NOMO-1 treated with DMSO at 0.1 percent for 48 hours (cell line): ENCODE measurements around the gene CCDC102B.
"Not testable (repeated sequence)": the region's sequence is repeated elsewhere in the genome, so short reads cannot be mapped to it uniquely, and the experiment has no call there.

Experiments
- DNase-seq: peaks from one replicate; lab custom pipeline; 2025; ENCODE audit not compliant: unreplicated experiment; lab: John Stamatoyannopoulos, UW

CCDC102B gene

DNA sequence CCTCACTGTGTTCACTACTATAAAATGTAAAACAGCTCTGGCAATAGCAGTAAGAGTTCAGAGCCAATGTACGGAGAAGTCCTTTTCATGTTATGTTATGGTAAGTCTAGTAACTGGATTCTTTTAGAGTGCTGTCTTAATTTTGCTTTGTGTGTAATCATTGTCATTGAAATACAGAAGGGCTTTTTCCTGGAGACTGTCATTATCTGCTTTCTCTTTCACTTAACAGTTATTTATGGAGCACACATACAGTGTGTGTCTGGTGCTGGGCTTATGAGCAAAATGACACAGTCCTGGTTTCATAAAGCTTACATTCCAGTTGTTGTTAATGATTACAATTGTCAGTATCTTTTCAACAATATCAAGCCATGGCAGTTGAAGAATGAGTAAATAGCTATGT, 95.5 kb downstream of the CCDC102B start:
- no peak for DNase-seq

DNA sequence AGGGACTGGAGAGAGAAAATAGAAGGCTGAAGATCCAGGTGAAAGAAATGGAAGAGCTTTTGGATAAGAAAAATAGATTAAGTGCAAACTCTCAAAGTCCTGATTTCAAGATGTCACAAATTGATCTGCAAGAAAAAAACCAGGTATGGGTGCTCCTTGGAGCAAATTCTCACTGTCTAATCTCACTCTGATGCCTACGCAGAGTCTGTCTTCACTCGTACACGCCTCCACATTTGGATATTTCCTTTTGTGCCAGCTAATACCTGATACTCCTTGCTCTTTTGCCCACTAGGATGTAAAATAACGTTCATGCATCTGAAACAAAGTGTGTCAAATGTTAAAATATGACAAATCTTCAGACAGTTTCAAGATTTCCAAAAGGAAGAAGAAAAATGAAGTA, 99.4 kb downstream of the CCDC102B start:
- no peak for DNase-seq

DNA sequence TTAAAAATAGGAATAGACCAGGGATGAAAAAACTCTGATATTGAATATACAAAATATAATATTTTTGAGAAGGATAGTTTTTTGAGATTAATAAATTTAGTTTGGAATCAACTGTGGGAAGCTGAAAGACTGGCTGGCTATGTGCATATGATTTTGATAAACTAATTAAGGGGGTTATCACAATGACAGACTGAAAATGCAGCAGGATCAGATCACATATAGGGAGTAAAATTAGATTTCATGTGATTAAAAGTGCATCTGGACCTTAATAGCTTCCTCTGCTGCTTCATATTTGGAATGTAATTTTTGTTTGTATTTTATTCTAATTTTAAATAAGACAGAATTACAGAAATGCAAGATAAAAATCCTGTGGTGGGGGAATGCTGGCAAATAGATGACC, 111.7 kb downstream of the CCDC102B start:
- DNase-seq: no peak

- no peak for DNase-seq
Measured at GRCh38 chr18:68915061-68915460, 117.2 kb downstream of the CCDC102B start.

DNA sequence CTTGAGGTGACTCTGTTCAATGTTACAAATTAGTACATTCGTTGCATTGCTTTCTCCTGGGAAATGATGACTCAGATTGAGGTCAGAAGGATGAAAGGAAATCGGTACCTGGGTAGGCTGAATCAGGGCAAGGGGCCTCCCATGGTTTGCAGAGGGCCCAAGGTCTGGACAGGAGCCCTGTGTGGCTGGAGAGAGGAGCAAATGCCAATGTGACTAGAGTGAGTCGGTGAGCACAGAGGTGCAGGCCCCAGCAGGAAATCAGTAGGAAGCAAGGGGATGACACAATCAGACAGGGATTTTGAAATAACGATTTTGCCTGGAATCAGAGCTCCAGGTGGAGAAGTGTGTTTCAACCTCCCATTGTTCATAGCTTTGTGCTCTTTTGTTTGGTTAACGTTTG, 118.9 kb downstream of the CCDC102B start:
- DNase-seq: no peak

DNA sequence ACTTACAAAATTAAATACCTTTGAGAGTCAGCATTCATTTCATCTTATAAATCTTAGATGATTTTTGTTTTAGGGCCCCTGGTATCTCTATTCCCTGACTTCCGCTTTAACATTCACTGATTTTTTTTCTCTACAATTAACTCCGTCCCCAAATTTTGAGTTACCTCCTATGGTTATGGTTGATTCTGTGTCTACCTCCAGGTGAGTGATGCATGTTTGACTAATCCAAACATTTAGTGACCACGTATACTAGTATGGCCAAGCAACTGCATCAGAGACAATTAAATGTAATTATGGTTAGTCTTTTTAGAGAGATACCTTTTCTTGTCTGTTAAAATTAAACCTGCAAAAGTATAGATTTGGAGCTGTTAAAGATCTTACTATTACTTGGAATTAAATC, 120.3 kb downstream of the CCDC102B start:
- no peak for DNase-seq

- DNase-seq: no peak
Measured at GRCh38 chr18:68919900-68920299, 122.0 kb downstream of the CCDC102B start.

DNA sequence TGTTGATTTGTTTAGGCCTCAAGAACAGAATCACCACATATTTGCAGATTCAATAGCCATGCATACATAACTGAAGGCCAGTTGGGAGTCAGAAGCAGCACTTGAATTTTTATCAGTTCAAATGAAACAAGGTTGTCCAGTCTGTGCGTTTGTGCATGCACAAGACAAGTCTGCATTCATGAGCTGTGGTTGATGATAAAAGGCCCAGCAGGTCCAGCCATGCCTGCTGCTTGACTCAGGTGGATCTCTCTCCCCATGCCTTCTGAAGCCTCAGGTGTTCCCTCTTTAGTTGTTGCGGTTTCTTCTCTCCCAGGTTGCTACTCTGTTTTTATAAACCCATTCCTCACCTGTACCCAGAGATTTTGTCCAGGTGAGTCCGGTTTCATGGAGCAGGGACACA, 124.5 kb downstream of the CCDC102B start:
- DNase-seq: no peak

- peak; percentile 23 for DNase-seq
Measured at GRCh38 chr18:68925268-68925667, 127.4 kb downstream of the CCDC102B start.

DNA sequence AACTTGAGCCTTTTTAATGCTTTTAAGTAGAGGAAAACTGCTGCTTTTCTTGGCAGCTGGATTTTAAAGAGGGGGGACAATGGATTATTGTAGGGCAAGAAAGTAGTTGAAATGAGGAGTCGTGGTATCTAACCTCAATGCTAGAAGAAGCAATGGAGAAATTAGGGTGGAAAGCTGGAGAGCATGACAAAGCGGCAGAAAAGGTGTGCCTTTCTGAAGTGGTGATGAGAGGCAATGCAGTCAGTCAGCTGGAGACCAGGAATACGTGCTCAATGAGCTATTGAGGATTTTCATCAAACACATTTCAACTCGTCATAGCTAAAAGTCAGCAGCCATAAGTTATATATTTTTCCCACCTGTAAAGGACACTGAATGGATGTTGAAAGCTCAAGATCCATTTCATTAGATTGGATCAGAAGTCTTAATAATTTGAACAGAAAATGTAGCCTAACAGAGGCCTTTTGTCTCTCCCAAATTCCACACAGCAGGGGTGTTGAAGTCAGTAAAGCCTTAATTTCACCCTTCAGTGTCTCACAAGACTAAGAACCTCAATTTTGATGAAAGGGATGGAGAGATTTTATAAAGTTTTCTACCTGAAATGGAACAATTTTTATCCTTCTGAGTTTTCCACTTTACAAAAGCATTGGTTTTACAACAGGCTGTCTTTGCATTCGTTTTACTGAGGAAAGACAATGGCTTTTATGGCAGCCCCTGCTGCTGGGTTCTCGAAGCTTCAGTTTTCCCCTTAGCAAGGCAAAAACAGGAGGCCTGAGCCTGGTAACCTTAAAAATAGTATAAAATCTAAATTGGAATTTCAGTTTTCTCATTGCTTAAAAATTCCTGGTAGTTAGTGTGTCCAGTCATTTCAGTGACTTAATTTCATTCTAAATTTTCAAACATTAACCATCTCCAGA, 131.1 kb downstream of the CCDC102B start:
- no peak for DNase-seq

DNA sequence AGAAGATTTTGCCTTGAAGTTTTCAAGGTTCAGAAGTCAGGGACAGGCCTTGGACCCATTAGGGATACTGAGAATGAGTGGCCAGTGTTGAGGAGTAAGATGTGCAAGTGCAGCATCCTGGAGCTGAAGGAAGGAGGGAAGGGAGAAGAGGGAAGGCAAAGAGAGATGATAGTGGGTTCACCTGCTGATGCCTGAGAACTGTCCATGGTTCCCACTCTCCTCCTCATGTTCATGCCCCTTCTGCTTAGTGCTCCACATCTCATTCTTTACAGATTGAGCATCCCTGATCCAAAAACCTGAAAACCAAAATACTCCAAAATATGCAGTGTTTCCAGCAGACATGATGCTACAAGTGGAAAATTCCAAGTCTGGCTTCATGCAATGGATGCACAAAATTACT, 137.8 kb downstream of the CCDC102B start:
- no peak for DNase-seq

GRCh38 chr18:68937029-68937599, 139.2 kb downstream of the CCDC102B start:
- no peak for DNase-seq

DNA sequence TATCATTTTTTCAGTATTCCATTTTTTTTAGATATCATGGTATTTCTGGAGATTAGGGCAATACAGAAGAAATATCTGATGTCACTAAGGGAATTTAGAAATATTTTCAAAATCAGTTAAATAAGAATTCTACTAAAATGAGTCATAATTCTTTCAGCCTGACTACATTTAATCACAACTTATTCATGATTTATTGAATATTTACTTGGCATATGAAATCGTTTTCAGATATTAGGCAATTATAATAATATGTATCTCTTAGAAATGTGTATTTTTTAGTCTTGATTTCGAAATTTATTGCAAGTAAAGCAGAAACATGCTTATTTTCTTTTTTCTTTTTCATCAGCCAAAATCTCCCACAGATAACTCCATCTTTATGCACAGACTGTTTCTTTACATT, 142.2 kb downstream of the CCDC102B start:
- no peak for DNase-seq

DNA sequence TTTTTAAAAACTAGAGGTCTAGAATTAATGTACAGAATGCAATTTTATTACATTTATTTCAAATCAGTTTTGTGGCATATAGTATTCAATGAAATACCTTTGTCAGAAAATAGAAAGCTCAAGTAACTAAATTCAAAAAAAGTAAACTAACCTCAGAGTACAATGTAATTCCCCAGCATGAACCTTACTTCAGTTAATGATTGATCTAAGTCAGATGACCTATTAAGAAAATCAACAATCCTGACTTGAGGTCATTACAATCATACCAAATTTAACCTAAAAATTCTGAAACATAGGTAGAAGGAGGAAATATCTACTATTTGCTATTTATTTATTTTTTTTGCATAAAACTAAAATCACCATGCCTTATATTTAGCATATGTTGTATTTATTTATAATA, 142.9 kb downstream of the CCDC102B start:
- DNase-seq: no peak

GRCh38 chr18:68942230-68942629, 144.3 kb downstream of the CCDC102B start:
- DNase-seq: no peak

DNA sequence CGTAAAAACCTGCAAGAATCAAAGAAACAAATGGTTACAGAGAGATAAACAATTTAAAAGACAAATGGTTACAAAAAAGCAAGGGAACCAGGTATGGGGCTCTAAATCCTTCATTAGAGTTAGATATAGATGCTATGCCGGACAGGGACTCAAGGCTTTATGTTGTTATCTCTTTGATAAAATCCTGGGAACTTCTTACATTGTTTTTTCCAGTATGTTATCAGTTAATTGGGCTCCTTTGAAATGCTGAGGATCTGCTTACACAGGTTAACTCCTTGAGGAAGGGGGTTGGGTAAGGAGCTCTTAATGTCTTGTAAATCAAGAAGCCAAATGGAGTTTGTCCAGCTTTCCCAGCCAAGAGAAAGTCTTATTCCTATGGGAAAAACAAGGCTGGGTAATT, 146.0 kb downstream of the CCDC102B start:
- DNase-seq: not testable (repeated sequence)

DNA sequence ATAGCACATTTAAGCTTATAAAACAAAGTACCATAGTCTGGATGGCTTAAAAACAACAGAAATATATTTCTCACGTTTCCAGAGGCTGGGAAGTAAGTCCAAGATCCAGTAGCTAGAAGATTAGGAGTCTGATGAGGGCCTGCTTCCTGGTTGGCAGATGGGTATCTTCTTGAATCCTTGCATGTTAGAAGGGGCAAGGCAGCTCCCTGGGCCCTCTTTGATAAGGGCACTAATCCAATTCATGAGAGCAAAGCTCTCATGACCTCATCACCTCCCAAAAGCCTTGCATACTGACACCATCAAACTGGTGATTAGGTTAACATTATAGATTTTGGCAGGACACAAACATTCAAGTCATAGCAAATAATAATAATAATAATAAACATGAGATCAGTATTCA, 146.4 kb downstream of the CCDC102B start:
- DNase-seq: no peak

DNA sequence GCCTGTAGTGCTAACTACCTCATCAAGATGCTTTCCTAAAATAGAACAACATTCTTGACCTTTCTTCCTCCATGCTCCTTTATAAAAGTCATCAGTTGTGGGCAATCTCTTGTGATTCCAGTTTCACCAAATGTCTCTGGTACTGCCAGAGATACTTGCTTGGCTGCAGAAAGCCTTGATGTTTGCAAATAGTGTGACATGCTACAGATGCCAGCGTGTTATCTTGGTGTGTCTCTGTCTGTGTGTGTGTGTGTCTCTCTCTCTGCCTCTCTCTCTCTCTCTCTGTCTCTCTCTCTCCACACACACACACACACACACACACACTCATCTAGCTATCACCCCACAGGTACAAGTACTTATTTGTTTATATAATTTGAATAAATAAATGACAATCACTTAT, 146.9 kb downstream of the CCDC102B start:
- DNase-seq: no peak

DNA sequence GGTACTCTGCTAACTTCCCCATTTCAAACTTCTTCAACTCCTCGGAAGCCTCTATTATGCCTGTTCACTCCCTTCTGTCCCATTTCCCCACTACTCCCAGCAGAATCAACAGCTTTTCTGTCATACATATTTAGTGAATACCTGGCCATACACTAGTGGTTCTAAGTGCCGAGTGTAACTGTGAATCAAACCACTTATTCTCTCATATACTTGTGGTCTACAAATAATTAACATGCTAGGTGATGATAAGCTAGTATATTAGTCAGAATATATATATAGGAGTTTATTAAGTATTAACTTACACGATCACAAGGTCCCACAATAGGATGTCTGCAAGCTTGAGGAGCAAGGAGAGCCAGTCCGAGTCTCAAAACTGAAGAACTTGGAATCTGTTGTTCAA, 150.7 kb downstream of the CCDC102B start:
- DNase-seq: no peak

DNA sequence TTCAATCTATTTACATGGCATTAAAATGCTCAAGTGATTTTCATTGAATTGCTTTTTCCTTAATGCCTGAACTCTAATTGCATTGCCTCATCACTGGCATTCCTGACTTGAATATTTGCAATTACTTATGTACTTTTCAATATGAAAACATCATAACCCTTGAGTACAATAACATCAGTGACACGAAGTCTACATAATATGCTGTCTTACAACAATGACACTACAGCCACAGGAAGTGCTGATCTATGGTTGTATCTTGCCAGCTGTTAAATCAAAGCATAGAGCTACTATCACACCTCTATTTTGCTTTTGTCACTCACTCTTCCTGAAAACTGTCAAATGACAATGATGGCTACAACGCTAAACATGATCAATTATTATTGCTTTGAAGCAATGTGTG, 156.9 kb downstream of the CCDC102B start:
- DNase-seq: no peak

DNA sequence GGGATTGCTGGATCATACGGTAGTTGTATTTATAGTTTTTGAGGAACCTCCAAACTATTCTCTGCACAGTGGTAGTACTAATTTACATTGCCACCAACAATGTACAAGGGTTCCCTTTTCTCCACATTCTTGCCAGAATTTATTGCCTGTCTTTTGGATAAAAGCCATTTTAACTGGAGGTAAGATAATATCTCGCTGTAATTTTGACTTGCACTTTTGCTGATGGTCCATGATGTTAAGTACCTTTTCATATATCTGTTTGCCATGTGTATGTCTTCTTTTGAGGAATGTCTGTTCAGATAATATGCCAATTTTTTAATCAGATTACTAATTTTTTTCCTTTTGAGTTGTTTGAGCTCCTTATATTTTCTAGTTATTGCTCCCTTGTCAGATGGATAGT, 158.8 kb downstream of the CCDC102B start:
- no peak for DNase-seq

DNA sequence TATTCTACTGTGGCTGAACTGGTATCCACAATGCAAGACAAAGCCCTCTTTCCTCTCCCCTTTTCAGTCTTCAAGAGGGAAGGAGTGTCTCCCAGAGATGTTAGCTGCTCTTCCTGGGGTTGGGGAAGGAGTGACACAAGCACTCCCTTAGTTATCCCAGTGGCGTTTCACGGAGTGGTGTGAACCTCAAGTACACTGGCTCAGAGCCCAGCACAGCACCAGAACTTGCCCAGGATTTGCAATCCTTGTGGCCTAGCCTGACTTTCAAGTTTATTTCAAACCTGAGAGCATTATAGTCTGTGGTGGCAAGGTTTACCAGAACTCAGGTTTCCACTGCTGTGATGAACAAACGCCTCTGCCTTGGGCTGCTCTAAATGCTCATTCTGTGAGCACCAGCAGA, 162.5 kb downstream of the CCDC102B start:
- DNase-seq: no peak

DNA sequence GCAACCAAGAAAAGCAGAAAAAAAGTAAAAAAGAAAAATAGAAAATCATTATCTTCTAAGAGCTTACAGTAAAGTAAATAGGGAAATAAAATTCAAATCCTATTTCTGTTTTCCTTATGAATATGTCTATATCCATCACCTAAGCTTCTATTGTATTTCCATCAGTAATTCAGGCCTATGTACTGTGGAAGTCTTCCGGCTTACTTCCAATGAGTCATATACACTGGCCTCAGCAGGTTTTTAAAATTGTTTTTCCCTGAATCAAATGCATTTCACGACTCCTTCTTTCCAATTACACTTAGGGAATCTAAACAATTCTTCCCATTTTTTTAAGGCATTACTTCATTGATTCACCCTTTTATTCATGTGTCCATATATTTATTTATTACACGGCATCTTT, 164.7 kb downstream of the CCDC102B start:
- no peak for DNase-seq
